Fibroblast of skin of left quadriceps (primary cell): ENCODE results near the gene PRKCG.
"Not testable (repeated sequence)": the region's sequence is repeated elsewhere in the genome, so short reads cannot be mapped to it uniquely, and the experiment has no call there.

ENCODE experiments used
- DNase-seq, 2 experiments: peaks; one replicate each; pipeline ENCODE4 v3.0.0-alpha.2; 2013; ENCODE audit warnings: low read depth in 2 of 2

Gene PRKCG

DNA sequence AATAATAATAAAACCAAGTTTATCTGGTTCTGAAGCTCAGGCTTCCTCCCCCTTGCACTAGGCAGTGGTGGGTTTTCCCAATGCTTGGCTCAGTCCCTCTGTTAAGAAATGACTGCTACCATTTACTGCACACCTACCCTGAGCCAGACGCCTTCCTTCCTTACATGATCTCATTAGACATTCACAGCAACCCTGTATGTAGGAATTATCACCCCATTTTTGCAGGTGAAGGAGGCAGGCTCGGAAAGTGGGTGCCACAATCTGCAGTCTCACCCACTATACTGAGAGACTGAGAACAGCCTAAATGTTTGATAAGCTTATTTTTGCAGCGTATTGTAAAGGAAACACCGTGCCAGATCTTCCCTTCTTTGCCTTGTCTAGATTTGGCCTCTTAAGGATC lies 62.4 kb downstream of the PRKCG start:
- DNase-seq: no peak

DNA sequence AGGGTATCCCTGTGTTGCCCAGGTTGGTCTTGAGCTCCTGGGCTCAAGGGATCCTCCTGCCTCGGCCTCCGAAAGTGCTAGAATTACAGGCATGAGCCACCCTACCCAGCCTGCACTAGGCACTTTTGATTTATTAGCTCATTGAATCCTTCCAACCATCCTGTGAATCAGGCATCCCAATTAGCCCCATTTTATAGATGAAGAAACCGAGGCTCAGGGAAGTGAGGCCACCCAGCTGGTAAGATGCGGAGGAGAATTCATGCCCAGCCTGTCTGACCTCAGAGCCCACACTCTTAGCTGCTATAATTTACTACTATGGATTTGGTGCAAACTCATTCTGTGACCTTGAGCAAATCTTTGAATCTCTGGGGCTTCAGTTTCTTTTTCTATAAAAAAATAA lies 62.9 kb downstream of the PRKCG start:
- DNase-seq: no peak

DNA sequence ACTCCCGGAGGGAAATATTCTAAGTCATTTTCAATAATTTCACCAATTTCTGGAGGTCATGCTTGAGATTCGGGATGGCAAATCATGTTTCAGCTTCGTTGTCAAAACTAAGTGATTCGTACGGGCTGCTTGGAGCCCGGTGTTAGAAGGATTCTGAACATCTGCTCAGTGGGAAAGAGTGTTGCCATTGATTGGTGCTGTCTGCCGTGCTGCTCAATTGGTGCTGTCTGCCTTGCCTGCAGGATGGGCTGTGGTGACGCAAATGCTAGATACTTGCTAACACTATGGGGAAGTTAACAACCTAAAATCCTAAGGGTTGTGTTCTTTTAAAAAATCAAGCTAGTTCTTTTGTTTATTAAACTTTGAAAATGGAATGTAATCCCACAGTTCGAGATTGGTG lies 63.4 kb downstream of the PRKCG start:
- no peak for DNase-seq

DNA sequence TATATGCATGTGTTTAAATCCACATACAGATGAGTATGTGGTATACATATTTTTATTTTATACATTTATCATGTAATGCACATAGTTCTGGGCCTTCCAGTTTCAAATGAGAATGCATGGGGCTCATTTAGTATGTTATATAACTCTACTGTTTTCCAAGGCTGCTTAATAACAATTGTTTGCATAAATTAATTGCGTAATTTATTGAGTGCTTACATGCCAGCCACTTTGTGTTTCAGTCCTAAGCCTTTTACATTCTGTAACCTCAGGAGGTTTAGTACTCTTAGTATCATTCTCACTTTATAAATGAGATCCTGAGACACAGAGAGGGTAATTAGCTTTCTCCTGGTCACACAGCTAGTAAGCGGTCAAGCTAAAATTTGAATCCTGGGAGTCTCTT lies 64.0 kb downstream of the PRKCG start:
- DNase-seq: no peak

DNA sequence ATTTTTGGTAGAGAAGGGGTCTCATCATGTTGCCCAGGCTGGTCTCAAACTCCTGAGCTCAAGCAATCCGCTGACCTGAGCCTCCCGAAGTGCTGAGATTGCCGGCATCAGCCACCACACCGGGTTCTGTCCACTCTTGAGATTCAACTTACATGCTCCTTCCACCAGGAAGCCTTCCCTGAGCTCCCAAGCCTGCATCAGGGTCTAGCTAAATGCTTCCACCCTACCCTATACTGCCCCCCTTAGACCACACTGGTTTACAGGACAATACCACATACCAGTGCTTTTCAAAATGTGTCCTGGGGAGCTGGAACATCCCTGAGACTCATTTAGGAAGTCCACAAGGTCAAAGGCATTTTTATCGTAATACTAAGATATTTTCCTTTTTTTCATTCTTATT lies 65.6 kb downstream of the PRKCG start:
- no peak for DNase-seq

DNA sequence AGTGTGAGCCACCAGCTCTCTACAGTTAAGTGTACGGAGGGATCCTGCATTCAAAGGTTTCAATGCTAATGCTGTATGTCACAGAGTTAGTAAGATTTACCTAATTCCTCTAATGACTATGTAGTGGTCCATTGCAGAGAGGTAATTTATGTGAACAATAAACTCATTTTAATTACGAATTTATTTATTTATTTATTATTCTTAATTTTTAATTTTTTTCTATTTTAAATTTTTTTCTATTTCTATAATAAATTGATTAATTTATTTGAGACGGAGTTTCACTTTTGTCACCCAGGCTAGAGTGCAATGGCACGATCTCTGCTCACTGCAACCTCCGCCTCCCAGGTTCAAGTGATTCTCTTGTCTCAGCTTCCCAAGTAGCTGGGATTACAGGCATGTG lies 66.6 kb downstream of the PRKCG start:
- DNase-seq: not testable (repeated sequence)

DNA sequence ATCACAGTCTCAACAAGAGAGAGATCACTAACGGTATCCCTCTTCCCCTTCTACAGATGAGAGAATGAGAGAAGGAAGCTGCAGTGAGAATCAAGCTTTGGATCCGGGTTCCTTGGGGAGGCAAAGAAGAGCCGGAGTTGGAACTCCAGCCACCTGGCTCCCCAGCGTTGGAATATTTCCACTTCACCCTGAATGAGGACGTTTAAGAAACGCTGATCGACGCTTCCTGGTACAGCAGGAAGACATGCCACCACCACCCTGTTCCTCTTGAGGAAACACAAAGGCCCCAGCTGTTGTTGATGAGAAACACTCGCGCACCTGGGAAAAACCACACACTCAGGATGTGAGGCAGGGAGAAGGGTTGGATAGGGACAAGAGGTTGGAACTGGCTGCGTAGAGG lies 69.4 kb downstream of the PRKCG start:
- no peak for DNase-seq

DNA sequence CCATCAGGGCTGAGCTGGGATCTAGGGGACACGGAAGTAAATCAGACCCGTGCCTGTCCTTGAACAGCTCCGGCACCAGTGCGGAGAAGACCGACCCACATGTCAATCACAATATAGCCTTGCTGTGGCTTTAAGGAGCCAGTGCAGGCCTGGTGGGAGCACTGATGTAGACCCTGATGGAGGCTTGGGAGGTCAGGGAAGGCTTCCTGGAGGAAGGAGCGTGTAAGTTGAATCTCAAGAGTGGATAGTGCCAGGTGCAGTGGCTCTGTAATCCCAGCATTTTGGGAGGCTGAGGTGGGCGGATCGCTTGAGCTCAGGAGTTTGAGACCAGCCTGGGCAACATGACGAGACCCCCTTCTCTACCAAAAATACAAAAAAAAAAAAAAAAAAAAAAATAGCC lies 70.0 kb downstream of the PRKCG start:
- no peak for DNase-seq

DNA sequence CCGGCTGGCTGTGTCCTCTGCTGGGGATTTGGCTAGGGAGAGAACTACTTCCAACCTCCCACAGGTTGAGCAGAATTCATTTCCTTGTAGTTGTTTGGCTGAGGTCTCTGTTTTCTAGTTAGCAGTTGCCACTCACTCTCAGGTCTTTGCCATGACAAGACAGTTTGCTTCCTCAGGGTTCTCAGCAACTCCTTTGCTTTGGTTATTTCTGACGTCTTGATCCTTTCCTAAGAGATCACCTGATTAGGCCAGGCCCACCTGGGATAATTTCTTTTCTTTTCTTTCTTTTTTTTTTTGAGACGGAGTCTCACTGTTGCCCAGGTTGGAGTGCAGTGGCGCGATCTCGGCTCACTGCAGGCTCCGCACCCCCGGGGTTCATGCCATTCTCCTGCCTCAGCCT lies 71.4 kb downstream of the PRKCG start:
- DNase-seq: no peak
